HCT116 (cell line): Measurements from ENCODE around the gene XIAP. TPM values are rescaled to one million over a fixed set of nuclear protein-coding genes. Genes with fewer than 3 reads are reported as not detected.

Experiments used
- ATAC-seq: fragments of 200-7000 bp; cut with Tn5 transposase; 2 replicates; pipeline ENCODE4 v1.9.1; 2020; ENCODE audit warnings: mild to moderate bottlenecking, moderate library complexity
- BruUV-seq: library from RNA; stranded (reverse); fragments of 400-500 nt; replicated peaks from 2 replicates; lab custom pipeline; 2021; lab: Mats Ljungman, UMichigan
- CTCF ChIA-PET: fragments of 300-600 bp; sonication (Branson Sonifier 250); formaldehyde crosslinking; loops from one replicate; lab custom pipeline; 2021; ENCODE audit warnings: antibody characterized with exemption; lab: Charles Lee
- POLR2A ChIA-PET: fragments of 300-600, 350-600 bp; sonication (Branson Sonifier 250); formaldehyde crosslinking; loops from one replicate; lab custom pipeline; 2021; ENCODE audit warnings: antibody characterized with exemption; lab: Charles Lee
- RAD21 ChIA-PET, 2 experiments: fragments of 300-600 bp; sonication (Branson Sonifier 250); formaldehyde crosslinking; loops; one replicate each; lab custom pipeline; 2023; ENCODE audit warnings: low total read pairs in 2 of 2; ENCODE audit not compliant: uncharacterized antibody in 2 of 2, unreplicated experiment in 2 of 2, low non-redundant PET in 1 of 2; lab: Charles Lee
- DNase-seq: peaks from one replicate; pipeline ENCODE4 v3.0.0-alpha.2; 2010; ENCODE audit warnings: low read depth, low spot score
- H2AFZ ChIP-seq: fragments of 200-600 bp; shearing (Covaris generic), sonication (generic); 2 replicates; pipeline ENCODE4 v1.6.1; 2017; ENCODE audit warnings: low read depth, mixed run types, mixed read lengths, antibody characterized with exemption, low read length; ENCODE audit not compliant: poor library complexity, severe bottlenecking
- H3K27ac ChIP-seq: 2 replicates; pipeline ENCODE4 v1.5.1; 2012; ENCODE audit warnings: low read depth, low read length
- H3K27me3 ChIP-seq: fragments of 200-600 bp; sonication (generic); 2 replicates; pipeline ENCODE4 v1.6.1; 2016; ENCODE audit warnings: mixed run types, low read length, mixed read lengths; ENCODE audit not compliant: insufficient read depth
- H3K36me3 ChIP-seq, 2 experiments: fragments of 200-500 bp in 1 of 2; fragments of 200-600 bp in 1 of 2; sonication (Bioruptor generic) in 1 of 2; sonication (generic) in 1 of 2; 2 replicates each; pipeline versions ENCODE4 v1.5.1 to v1.6.1; 2014 to 2016; ENCODE audit warnings: low read length in 2 of 2, inconsistent platforms in 1 of 2, mixed read lengths in 1 of 2, mixed run types in 1 of 2; ENCODE audit not compliant: insufficient read depth in 2 of 2, control insufficient read depth in 1 of 2
- H3K4me1 ChIP-seq, 2 experiments: fragments of 200-600 bp in 1 of 2; sonication (generic) in 1 of 2; 2 replicates each; pipeline versions ENCODE4 v1.5.1 to v1.6.1; 2012 to 2017; ENCODE audit warnings: low read length in 2 of 2, inconsistent platforms in 1 of 2, mild to moderate bottlenecking in 1 of 2, mixed read lengths in 1 of 2, mixed run types in 1 of 2, moderate library complexity in 1 of 2; ENCODE audit not compliant: insufficient read depth in 2 of 2, control insufficient read depth in 1 of 2
- H3K4me2 ChIP-seq: fragments of 200-600 bp; sonication (generic); 2 replicates; pipeline ENCODE4 v1.6.1; 2017; ENCODE audit warnings: mixed run types, low read length, mixed read lengths
- H3K4me3 ChIP-seq, 2 experiments: fragments of 200-600 bp in 1 of 2; sonication (generic) in 1 of 2; replicated peaks in 1 of 2; 2 replicates each; pipeline ENCODE4 v1.5.1; 2011 to 2016; ENCODE audit warnings: low read length in 2 of 2, control low read depth in 1 of 2, low read depth in 1 of 2, mild to moderate bottlenecking in 1 of 2, mixed read lengths in 1 of 2, mixed run types in 1 of 2
- H3K79me2 ChIP-seq: fragments of 200-600 bp; sonication (generic); 2 replicates; pipeline ENCODE4 v1.6.1; 2017; ENCODE audit warnings: mild to moderate bottlenecking, mixed run types, low read length, moderate library complexity, mixed read lengths; ENCODE audit not compliant: insufficient read depth
- H3K9ac ChIP-seq: fragments of 200-600 bp; sonication (generic); 2 replicates; pipeline ENCODE4 v1.6.1; 2016; ENCODE audit warnings: low read length, mixed read lengths
- H3K9me2 ChIP-seq: fragments of 200-600 bp; sonication (generic), shearing (Covaris generic); 2 replicates; pipeline ENCODE4 v1.6.1; 2017; ENCODE audit warnings: mixed run types, mild to moderate bottlenecking, moderate library complexity; ENCODE audit not compliant: insufficient read depth
- H3K9me3 ChIP-seq, 2 experiments: fragments of 200-500 bp in 1 of 2; fragments of 200-600 bp in 1 of 2; sonication (Bioruptor generic) in 1 of 2; sonication (generic) in 1 of 2; 2 replicates each; pipeline ENCODE4 v1.6.1; 2014 to 2017; ENCODE audit warnings: low read length in 2 of 2, mixed read lengths in 2 of 2, inconsistent platforms in 1 of 2, low read depth in 1 of 2, mild to moderate bottlenecking in 1 of 2, mixed run types in 1 of 2, moderate library complexity in 1 of 2; ENCODE audit not compliant: control insufficient read depth in 1 of 2, insufficient read depth in 1 of 2
- H4K20me1 ChIP-seq: fragments of 200-600 bp; sonication (generic), shearing (Covaris generic); 2 replicates; pipeline ENCODE4 v1.6.1; 2017; ENCODE audit warnings: mixed run types, mild to moderate bottlenecking, moderate library complexity; ENCODE audit not compliant: insufficient read depth
- CBX3 ChIP-seq: IDR thresholded peaks from 2 replicates; pipeline ENCODE4 v1.6.1; 2012; ENCODE audit warnings: low read depth
- ELF1 ChIP-seq: IDR thresholded peaks from 2 replicates; pipeline ENCODE4 v1.6.1; 2012; ENCODE audit warnings: low read depth, borderline replicate concordance
- EZH2phosphoT487 ChIP-seq: fragments of 200-600 bp; IDR thresholded peaks from 2 replicates; pipeline ENCODE4 v1.6.1; 2018; ENCODE audit warnings: antibody characterized with exemption, borderline replicate concordance
- POLR2A ChIP-seq: IDR thresholded peaks from 2 replicates; pipeline ENCODE4 v1.7.0; 2011; ENCODE audit warnings: borderline replicate concordance; ENCODE audit not compliant: insufficient read depth, insufficient read length; ENCODE audit errors: extremely low read depth
- POLR2AphosphoS5 ChIP-seq: IDR thresholded peaks from 2 replicates; pipeline ENCODE4 v1.6.1; 2011; ENCODE audit warnings: mild to moderate bottlenecking, low read depth, low read length, moderate library complexity
- SIN3A ChIP-seq: IDR thresholded peaks from 2 replicates; pipeline ENCODE4 v1.6.1; 2012; ENCODE audit warnings: low read depth
- SP1 ChIP-seq: IDR thresholded peaks from 2 replicates; pipeline ENCODE4 v1.6.1; 2012; ENCODE audit warnings: low read depth
- TCF7L2 ChIP-seq: IDR thresholded peaks from 2 replicates; pipeline ENCODE4 v1.7.0; 2011; ENCODE audit warnings: borderline replicate concordance, inconsistent platforms; ENCODE audit not compliant: insufficient read depth, insufficient read length; ENCODE audit errors: extremely low read depth
- YY1 ChIP-seq: IDR thresholded peaks from 2 replicates; pipeline ENCODE4 v1.6.1; 2011; ENCODE audit warnings: low read length, low read depth, moderate library complexity, mild to moderate bottlenecking; ENCODE audit not compliant: insufficient replicate concordance; ENCODE audit errors: extremely low read depth
- ZFX ChIP-seq: fragments of 450-650 bp; IDR thresholded peaks from 2 replicates; pipeline ENCODE4 v1.6.1; 2017
- ZNF274 ChIP-seq: fragments of 200-500 bp; sonication (Bioruptor generic); IDR thresholded peaks from 2 replicates; pipeline ENCODE4 v1.6.1; 2014; ENCODE audit warnings: mild to moderate bottlenecking, low read depth, low read length, inconsistent platforms
- intact Hi-C: fragments of 100-400 bp; cut with micrococcal nuclease; formaldehyde crosslinking; loops from 2 replicates; pipeline ENCODE4 v1.10.0; 2022
- total RNA-seq: library from RNA; stranded (reverse); gene quantifications from one replicate; pipeline ENCODE4 v1.2.1, GENCODE V29; 2021; ENCODE audit not compliant: unreplicated experiment
- TF ChIP-seq, protein P1 (sequence below): IDR thresholded peaks from 2 replicates; pipeline ENCODE4 v1.6.1; 2012
- TF ChIP-seq, protein P2 (sequence below): IDR thresholded peaks from 2 replicates; pipeline ENCODE4 v1.6.1; 2011; ENCODE audit warnings: mild to moderate bottlenecking, low read length, moderate library complexity; ENCODE audit not compliant: insufficient replicate concordance; ENCODE audit errors: extremely low read depth
- TF ChIP-seq, protein P3 (sequence below): IDR thresholded peaks from 2 replicates; pipeline ENCODE4 v1.6.1; 2012; ENCODE audit warnings: low read depth

Gene XIAP
- total RNA-seq, 1 experiment from 2014 or later, result 41.0 TPM

DNA sequence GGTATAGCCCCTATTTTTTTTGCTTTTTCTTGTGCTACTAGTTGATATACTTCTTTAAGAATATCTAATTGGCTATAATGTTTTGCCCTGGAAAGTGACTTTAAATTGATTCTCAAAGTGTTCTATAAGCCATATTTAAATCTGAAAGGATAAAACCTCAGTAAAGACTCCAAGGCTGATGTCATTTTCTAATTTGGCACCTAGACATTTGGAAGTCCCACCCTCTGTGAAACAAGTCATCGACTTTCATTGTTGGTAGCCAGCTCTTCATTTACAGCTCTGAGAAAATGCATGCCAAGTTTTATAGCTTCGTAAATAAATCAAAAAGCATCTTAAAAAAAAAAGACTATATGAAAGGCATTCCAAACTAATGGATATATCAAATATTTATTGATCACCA lies 83.6 kb downstream of the XIAP start:
- BruUV-seq, result no TSS peak
- Histone ChIP-seq H3K4me3 (no peak overlapping the region), H2AFZ (no peak overlapping the region), H4K20me1 (no peaks in the 10 kb centered on the region), H3K36me3 (no peaks in the 10 kb centered on the region), H3K9me3 (no peaks in the 10 kb centered on the region), H3K27me3 (no peaks in the 10 kb centered on the region), H3K27ac (no peak overlapping the region)
- ATAC-seq, result no peak
- TF ChIP-seq ZNF274 (no peak), ELF1 (no peak), YY1 (no peak), ZFX (no peak), SP1 (no peak), EZH2phosphoT487 (no peak), SIN3A (no peak), POLR2AphosphoS5 (no peak), POLR2A (no peak), TCF7L2 (no peak), CBX3 (no peak)
- TF ChIP-seq, protein P1, sequence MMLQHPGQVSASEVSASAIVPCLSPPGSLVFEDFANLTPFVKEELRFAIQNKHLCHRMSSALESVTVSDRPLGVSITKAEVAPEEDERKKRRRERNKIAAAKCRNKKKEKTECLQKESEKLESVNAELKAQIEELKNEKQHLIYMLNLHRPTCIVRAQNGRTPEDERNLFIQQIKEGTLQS, result no peak
- TF ChIP-seq, protein P2, sequence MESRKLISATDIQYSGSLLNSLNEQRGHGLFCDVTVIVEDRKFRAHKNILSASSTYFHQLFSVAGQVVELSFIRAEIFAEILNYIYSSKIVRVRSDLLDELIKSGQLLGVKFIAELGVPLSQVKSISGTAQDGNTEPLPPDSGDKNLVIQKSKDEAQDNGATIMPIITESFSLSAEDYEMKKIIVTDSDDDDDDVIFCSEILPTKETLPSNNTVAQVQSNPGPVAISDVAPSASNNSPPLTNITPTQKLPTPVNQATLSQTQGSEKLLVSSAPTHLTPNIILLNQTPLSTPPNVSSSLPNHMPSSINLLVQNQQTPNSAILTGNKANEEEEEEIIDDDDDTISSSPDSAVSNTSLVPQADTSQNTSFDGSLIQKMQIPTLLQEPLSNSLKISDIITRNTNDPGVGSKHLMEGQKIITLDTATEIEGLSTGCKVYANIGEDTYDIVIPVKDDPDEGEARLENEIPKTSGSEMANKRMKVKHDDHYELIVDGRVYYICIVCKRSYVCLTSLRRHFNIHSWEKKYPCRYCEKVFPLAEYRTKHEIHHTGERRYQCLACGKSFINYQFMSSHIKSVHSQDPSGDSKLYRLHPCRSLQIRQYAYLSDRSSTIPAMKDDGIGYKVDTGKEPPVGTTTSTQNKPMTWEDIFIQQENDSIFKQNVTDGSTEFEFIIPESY, result no peak
- TF ChIP-seq, protein P3, sequence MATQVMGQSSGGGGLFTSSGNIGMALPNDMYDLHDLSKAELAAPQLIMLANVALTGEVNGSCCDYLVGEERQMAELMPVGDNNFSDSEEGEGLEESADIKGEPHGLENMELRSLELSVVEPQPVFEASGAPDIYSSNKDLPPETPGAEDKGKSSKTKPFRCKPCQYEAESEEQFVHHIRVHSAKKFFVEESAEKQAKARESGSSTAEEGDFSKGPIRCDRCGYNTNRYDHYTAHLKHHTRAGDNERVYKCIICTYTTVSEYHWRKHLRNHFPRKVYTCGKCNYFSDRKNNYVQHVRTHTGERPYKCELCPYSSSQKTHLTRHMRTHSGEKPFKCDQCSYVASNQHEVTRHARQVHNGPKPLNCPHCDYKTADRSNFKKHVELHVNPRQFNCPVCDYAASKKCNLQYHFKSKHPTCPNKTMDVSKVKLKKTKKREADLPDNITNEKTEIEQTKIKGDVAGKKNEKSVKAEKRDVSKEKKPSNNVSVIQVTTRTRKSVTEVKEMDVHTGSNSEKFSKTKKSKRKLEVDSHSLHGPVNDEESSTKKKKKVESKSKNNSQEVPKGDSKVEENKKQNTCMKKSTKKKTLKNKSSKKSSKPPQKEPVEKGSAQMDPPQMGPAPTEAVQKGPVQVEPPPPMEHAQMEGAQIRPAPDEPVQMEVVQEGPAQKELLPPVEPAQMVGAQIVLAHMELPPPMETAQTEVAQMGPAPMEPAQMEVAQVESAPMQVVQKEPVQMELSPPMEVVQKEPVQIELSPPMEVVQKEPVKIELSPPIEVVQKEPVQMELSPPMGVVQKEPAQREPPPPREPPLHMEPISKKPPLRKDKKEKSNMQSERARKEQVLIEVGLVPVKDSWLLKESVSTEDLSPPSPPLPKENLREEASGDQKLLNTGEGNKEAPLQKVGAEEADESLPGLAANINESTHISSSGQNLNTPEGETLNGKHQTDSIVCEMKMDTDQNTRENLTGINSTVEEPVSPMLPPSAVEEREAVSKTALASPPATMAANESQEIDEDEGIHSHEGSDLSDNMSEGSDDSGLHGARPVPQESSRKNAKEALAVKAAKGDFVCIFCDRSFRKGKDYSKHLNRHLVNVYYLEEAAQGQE, result no peak
- TF ChIP-seq, all 23 proteins: peak for 0
- no peaks in the 10 kb centered on the region for H3K4me1 ChIP-seq
- CTCF ChIA-PET, result no interaction called here
- no peaks in the 10 kb centered on the region for H3K79me2 ChIP-seq
- H3K9ac ChIP-seq, result no peak overlapping the region
- intact Hi-C loops, result no loop called here
- no peaks in the 10 kb centered on the region for H3K9me2 ChIP-seq
- RAD21 ChIA-PET, result no interaction called here
- DNase-seq, result no peak
- no peak overlapping the region for H3K4me2 ChIP-seq
- POLR2A ChIA-PET, result no interaction called here
